ENCODE data around the gene TAL1. TPM values are rescaled to one million over a fixed set of nuclear protein-coding genes. Genes with fewer than 3 reads are reported as not detected.
"Not testable (repeated sequence)": the region's sequence is repeated elsewhere in the genome, so short reads cannot be mapped to it uniquely, and the experiment has no call there.

Gene TAL1
- total RNA-seq, 1 donor from 2014 or later: not detected

DNA sequence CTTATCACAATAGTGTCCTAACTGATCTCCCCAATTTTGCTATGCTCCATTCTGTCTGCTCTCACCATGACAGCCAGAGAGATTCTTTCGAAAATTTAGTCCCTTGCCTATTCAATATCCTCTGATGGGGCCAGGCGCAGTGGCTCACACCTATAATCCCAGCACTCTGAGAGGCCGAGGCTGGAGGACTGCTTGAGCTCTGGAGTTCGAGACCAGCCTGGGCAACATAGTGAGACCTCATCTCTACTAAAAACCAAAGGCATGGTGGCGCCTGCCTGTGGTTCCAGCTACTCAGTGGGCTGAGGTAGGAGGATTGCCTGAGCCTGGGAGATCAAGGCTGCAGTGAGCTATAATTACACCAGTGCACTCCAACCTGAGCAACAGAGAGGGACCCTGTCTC lies 26.1 kb downstream of the TAL1 start:
- H3K9me3 Mint-ChIP-seq (ENCODE audit: unreplicated experiment): peaks cover 10% of the 10 kb centered on the region
- H3K27ac Mint-ChIP-seq (ENCODE audit: unreplicated experiment): no peak overlapping the region
- H3K27me3 Mint-ChIP-seq (ENCODE audit: unreplicated experiment): peaks cover 50% of the 10 kb centered on the region

DNA sequence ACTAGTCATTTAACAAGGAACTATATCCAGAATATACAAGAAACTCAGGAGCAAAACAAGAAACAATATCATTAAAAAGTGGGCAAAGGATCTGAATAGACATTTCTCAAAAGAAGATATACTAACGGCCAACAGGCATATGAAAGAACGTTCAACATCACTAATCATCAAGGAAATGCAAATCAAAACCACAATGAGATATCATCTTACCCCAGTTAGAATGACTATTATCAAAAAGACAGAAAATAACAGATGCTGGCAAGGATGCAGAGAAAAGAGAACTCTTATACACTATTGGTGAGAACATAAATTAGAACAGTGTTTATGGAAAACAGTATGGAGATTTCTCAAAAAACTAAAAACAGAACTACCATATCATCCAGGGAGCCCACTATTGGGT lies 28.5 kb downstream of the TAL1 start:
- DNase-seq (ENCODE audit: extremely low spot score, unreplicated experiment); H3K36me3 Mint-ChIP-seq (ENCODE audit: unreplicated experiment); H3K4me3 Mint-ChIP-seq (ENCODE audit: unreplicated experiment); H3K9me3 Mint-ChIP-seq (ENCODE audit: unreplicated experiment); H3K27ac Mint-ChIP-seq (ENCODE audit: unreplicated experiment); H3K4me1 Mint-ChIP-seq (ENCODE audit: unreplicated experiment): not testable (repeated sequence)
- H3K27me3 Mint-ChIP-seq (ENCODE audit: unreplicated experiment): peaks cover 50% of the 10 kb centered on the region

More for the DNA sequence above, 26.1 kb downstream of the TAL1 start:
- TF ChIP-seq, protein P1, sequence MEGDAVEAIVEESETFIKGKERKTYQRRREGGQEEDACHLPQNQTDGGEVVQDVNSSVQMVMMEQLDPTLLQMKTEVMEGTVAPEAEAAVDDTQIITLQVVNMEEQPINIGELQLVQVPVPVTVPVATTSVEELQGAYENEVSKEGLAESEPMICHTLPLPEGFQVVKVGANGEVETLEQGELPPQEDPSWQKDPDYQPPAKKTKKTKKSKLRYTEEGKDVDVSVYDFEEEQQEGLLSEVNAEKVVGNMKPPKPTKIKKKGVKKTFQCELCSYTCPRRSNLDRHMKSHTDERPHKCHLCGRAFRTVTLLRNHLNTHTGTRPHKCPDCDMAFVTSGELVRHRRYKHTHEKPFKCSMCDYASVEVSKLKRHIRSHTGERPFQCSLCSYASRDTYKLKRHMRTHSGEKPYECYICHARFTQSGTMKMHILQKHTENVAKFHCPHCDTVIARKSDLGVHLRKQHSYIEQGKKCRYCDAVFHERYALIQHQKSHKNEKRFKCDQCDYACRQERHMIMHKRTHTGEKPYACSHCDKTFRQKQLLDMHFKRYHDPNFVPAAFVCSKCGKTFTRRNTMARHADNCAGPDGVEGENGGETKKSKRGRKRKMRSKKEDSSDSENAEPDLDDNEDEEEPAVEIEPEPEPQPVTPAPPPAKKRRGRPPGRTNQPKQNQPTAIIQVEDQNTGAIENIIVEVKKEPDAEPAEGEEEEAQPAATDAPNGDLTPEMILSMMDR (IDR thresholded peaks at IDR 0.05): no peak
- no peak overlapping the region for H3K4me3 Mint-ChIP-seq (ENCODE audit: unreplicated experiment)
- no peak for DNase-seq (ENCODE audit: extremely low spot score, unreplicated experiment)
- H3K4me1 Mint-ChIP-seq (ENCODE audit: unreplicated experiment): no peaks in the 10 kb centered on the region
- peaks cover 2% of the 10 kb centered on the region for H3K36me3 Mint-ChIP-seq (ENCODE audit: unreplicated experiment)

DNA sequence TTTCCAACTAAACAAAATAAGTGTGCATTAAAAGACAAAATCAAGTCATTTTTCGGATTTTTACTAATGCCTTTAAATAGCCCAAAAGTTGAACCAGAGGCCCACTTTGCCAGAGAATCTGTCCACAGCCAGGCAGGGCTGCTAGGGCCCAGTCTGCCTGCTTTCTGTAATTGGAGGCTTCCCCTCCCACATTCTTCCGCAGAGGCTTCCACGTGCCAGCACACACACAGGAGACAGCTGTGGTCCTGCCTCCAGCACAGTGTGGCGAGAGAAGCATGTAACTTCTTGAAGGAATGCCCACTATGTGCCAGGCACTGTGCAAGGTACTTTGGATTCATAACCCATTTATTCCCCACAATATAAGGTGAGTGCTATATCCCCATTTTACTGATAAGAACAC lies 30.8 kb downstream of the TAL1 start:
- peaks cover 2% of the 10 kb centered on the region for H3K36me3 Mint-ChIP-seq (ENCODE audit: unreplicated experiment)
- TF ChIP-seq, protein P1 (IDR thresholded peaks at IDR 0.05): no peak
- peaks cover 51% of the 10 kb centered on the region for H3K27me3 Mint-ChIP-seq (ENCODE audit: unreplicated experiment)
- H3K4me1 Mint-ChIP-seq (ENCODE audit: unreplicated experiment): no peaks in the 10 kb centered on the region
- no peak overlapping the region for H3K27ac Mint-ChIP-seq (ENCODE audit: unreplicated experiment)
- no peak overlapping the region for H3K4me3 Mint-ChIP-seq (ENCODE audit: unreplicated experiment)
- no peak for DNase-seq (ENCODE audit: extremely low spot score, unreplicated experiment)
- peaks cover 10% of the 10 kb centered on the region for H3K9me3 Mint-ChIP-seq (ENCODE audit: unreplicated experiment)

DNA sequence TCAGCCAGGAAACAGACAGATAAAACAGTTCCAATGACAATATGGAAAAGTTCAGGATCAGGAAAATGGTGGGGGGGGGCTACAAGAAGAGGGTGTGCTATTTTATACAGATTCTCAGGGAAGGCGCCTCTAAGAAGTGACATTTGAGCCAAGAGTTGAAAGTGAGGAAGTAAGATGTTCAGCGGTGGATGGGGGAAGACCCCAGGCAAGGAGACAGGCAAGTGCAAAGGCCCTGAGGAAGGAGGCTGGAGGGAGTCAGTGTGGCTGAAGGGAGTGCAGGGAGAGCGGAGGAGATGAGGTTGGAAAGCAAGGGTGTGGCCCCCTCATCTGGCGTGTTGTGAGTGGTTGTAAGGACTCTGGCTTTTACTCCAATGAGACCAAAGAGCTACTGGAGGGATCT lies 33.8 kb downstream of the TAL1 start:
- no peaks in the 10 kb centered on the region for H3K4me1 Mint-ChIP-seq (ENCODE audit: unreplicated experiment)
- peaks cover 3% of the 10 kb centered on the region for H3K9me3 Mint-ChIP-seq (ENCODE audit: unreplicated experiment)
- no peaks in the 10 kb centered on the region for H3K36me3 Mint-ChIP-seq (ENCODE audit: unreplicated experiment)
- no peak for DNase-seq (ENCODE audit: extremely low spot score, unreplicated experiment)
- H3K4me3 Mint-ChIP-seq (ENCODE audit: unreplicated experiment): no peak overlapping the region
- TF ChIP-seq, protein P1 (IDR thresholded peaks at IDR 0.05): no peak
- H3K27ac Mint-ChIP-seq (ENCODE audit: unreplicated experiment): no peak overlapping the region
- H3K27me3 Mint-ChIP-seq (ENCODE audit: unreplicated experiment): peaks cover 40% of the 10 kb centered on the region

DNA sequence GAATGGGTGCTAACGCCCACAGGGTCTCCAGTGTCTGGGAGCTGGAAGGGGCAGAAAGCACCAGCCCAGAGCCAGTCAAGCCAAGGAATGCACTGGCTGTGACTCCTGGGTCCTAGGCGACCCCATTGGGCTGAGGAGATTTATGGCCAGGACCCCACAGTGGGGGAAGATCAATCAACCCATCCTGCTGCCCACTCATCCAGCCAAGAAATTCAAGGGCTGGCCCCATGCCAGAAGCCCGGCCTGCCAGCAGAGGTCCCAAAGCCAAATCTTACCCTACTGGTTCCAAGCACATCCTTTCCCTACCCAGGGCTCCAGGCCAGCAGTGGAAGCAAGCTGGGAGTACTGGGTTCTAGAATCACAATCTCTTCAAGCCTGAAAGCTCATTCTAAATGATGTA lies 35.4 kb downstream of the TAL1 start:
- Mint-ChIP-seq H3K36me3 (ENCODE audit: unreplicated experiment) (no peaks in the 10 kb centered on the region), H3K4me3 (ENCODE audit: unreplicated experiment) (no peak overlapping the region), H3K9me3 (ENCODE audit: unreplicated experiment) (no peaks in the 10 kb centered on the region), H3K4me1 (ENCODE audit: unreplicated experiment) (peaks cover 8% of the 10 kb centered on the region), H3K27ac (ENCODE audit: unreplicated experiment) (no peak overlapping the region), H3K27me3 (ENCODE audit: unreplicated experiment) (peaks cover 40% of the 10 kb centered on the region)
- TF ChIP-seq, protein P1 (IDR thresholded peaks at IDR 0.05): no peak
- no peak for DNase-seq (ENCODE audit: extremely low spot score, unreplicated experiment)

DNA sequence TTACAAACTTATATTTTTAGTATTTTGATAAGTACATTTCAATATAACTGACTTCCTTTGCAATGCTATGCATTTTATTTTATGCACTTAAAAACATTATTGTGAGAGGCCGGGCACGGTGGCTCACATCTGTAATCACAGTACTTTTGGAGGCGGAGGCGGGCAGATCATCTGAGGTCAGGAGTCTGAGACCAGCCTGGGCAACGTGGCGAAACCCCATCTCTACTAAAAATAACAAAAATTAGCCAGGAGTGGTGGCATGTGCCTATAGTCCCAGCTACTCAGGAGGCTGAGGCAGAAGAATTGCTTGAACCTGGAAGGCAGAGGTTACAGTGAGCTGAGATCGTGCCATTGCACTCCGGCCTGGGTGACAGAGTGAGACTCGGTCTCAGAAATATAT lies 36.0 kb downstream of the TAL1 start:
- H3K9me3 Mint-ChIP-seq (ENCODE audit: unreplicated experiment); H3K27ac Mint-ChIP-seq (ENCODE audit: unreplicated experiment); DNase-seq (ENCODE audit: extremely low spot score, unreplicated experiment); H3K4me3 Mint-ChIP-seq (ENCODE audit: unreplicated experiment); H3K36me3 Mint-ChIP-seq (ENCODE audit: unreplicated experiment): not testable (repeated sequence)
- Mint-ChIP-seq H3K27me3 (ENCODE audit: unreplicated experiment) (peaks cover 34% of the 10 kb centered on the region), H3K4me1 (ENCODE audit: unreplicated experiment) (peaks cover 11% of the 10 kb centered on the region)
